GM23248 (cell line): ENCODE results near the gene SSPN.

Experiments used
- EZH2 ChIP-seq: fragments of 200-600 bp; sonication (generic); IDR thresholded peaks from 2 replicates; pipeline ENCODE4 v1.6.1; 2018; ENCODE audit warnings: antibody characterized with exemption, mild to moderate bottlenecking; ENCODE audit not compliant: insufficient read depth, poor library complexity, severe bottlenecking
- EZH2phosphoT487 ChIP-seq: fragments of 200-600 bp; sonication (generic); IDR thresholded peaks from 2 replicates; pipeline ENCODE4 v1.6.1; 2018; ENCODE audit warnings: antibody characterized with exemption, moderate library complexity, mild to moderate bottlenecking, low read depth; ENCODE audit not compliant: insufficient read depth

- TF ChIP-seq EZH2 (no peak), EZH2phosphoT487 (no peak)
These were observed 458 bp downstream of the SSPN start for GRCh38 chr12:26195641-26196420.
